BLaER1 (cell line): ENCODE measurements around the gene CPLANE2.

ENCODE experiments used
- H3K27ac ChIP-seq: shearing (Covaris generic); formaldehyde crosslinking; 2 replicates; pipeline ENCODE4 v1.8.1; 2022
- H3K27me3 ChIP-seq: shearing (Covaris generic); formaldehyde crosslinking; 2 replicates; pipeline ENCODE4 v1.8.1; 2022
- H3K36me3 ChIP-seq: shearing (Covaris generic); formaldehyde crosslinking; 2 replicates; pipeline ENCODE4 v1.8.1; 2022
- H3K4me1 ChIP-seq: shearing (Covaris generic); formaldehyde crosslinking; 2 replicates; pipeline ENCODE4 v1.8.1; 2022
- H3K4me2 ChIP-seq: shearing (Covaris generic); formaldehyde crosslinking; 2 replicates; pipeline ENCODE4 v1.8.1; 2022
- H3K4me3 ChIP-seq: shearing (Covaris generic); formaldehyde crosslinking; 2 replicates; pipeline ENCODE4 v1.8.1; 2022
- H3K9ac ChIP-seq: shearing (Covaris generic); formaldehyde crosslinking; 2 replicates; pipeline ENCODE4 v1.8.1; 2022
- H3K9me3 ChIP-seq: shearing (Covaris generic); formaldehyde crosslinking; 2 replicates; pipeline ENCODE4 v1.8.1; 2022
- H4K20me1 ChIP-seq: shearing (Covaris generic); formaldehyde crosslinking; 2 replicates; pipeline ENCODE4 v1.8.1; 2022
- Cebpa-rat ChIP-seq: shearing (Covaris generic); IDR thresholded peaks from 2 replicates; pipeline ENCODE4 v1.8.1; 2022

CPLANE2 gene

DNA sequence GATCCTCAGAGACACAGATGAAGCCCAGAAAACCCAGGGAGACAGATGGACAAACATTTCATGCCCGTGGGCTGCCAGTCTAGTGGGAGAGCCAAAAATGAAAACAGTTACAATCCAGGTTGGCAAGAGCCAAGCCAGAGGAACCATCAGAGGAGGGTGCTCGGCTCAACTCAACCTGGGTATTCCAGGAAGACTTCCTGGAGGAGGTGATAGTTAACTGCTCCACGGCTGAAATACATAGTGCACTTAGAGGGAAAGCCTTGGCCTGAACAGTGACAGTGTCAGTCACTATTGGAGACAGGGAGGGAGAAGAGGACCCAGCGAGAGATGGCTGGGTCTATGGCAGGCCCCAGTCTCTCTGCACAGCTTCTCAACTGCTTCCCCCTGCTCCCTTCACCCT lies 26.4 kb downstream of the CPLANE2 start:
- no peak overlapping the region for H3K27ac ChIP-seq
- H3K9me3 ChIP-seq = no peaks in the 10 kb centered on the region
- H3K4me1 ChIP-seq = peaks cover 39% of the 10 kb centered on the region
- no peak overlapping the region for H3K4me3 ChIP-seq
- no peaks in the 10 kb centered on the region for H3K36me3 ChIP-seq
- no peaks in the 10 kb centered on the region for H4K20me1 ChIP-seq
- H3K27me3 ChIP-seq = 0 out of 2 replicates have a peak, but pooled peaks cover under 1% of the 10 kb centered on the region
- H3K9ac ChIP-seq = peak overlapping the region; percentile 1; the same call in 1 of the 2 replicates
- TF ChIP-seq Cebpa-rat = no peak
- H3K4me2 ChIP-seq = no peak overlapping the region

GRCh38 chr1:16209847-16210407 lies 27.1 kb downstream of the CPLANE2 start:
- Histone ChIP-seq H3K4me3 (no peak overlapping the region), H4K20me1 (no peaks in the 10 kb centered on the region), H3K4me2 (no peak overlapping the region)

GRCh38 chr1:16209132-16209846 lies 27.7 kb downstream of the CPLANE2 start:
- H3K27ac ChIP-seq = no peak overlapping the region
- no peak overlapping the region for H3K4me3 ChIP-seq
- H3K4me2 ChIP-seq = peak overlapping the region; percentile 80; the same call in 1 of the 2 replicates
- H3K9ac ChIP-seq = 0 out of 2 replicates have a peak overlapping the region, but pooled peaks have one; percentile 19
- peaks cover 44% of the 10 kb centered on the region for H3K4me1 ChIP-seq
- H3K9me3 ChIP-seq = no peaks in the 10 kb centered on the region
- no peak for TF ChIP-seq Cebpa-rat
- H4K20me1 ChIP-seq = no peaks in the 10 kb centered on the region
- H3K36me3 ChIP-seq = peaks cover 4% of the 10 kb centered on the region; the same call in 1 of the 2 replicates
- H3K27me3 ChIP-seq = no peaks in the 10 kb centered on the region

More at GRCh38 chr1:16209847-16210407, 27.1 kb downstream of the CPLANE2 start:
- Histone ChIP-seq H3K27ac (no peak overlapping the region), H3K9ac (peak overlapping the region; percentile 19; the same call in 1 of the 2 replicates), H3K27me3 (no peaks in the 10 kb centered on the region), H3K36me3 (no peaks in the 10 kb centered on the region), H3K4me1 (peaks cover 44% of the 10 kb centered on the region), H3K9me3 (no peaks in the 10 kb centered on the region)
- TF ChIP-seq Cebpa-rat = no peak

DNA sequence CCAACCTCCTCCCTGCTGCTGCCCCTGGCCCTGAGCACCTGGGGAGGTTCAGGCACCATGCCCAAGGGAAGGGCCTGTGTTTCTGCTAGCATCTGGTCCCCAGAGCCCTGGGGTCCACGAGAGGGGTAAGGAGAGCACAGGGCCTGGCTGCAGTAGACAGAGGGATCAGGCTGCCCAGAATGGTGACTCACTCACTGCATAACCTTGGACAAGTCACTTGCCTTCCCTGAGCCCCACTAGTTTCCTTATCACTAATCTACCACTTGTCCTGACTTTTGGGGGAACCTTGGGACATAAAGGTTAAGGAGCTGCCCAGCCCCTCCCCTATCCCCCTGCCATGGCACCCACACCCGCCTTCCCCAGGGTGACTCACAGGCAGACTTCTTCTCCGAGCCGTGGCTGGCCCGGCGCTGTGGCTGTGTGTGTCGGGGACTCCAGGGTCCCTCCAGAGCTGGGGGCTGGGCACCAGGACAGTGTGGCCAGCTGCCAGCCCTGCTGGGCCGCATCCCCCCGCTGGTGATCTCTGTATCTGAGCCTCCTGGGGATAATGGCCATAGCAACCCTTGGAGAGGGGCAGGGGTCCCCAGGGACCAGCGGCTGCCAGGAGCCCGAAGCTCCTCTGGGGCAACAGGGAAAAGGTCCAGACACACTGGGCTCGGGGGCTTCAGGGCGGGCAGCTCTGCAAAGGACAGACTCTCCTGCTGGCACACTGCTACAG lies 28.6 kb downstream of the CPLANE2 start:
- Histone ChIP-seq H3K9me3 (no peaks in the 10 kb centered on the region), H3K4me1 (peaks cover 44% of the 10 kb centered on the region), H4K20me1 (no peaks in the 10 kb centered on the region), H3K27me3 (no peaks in the 10 kb centered on the region), H3K36me3 (peaks cover 4% of the 10 kb centered on the region; the same call in 1 of the 2 replicates), H3K4me2 (peak overlapping the region; percentile 80), H3K9ac (peak overlapping the region; percentile 8; the same call in 1 of the 2 replicates), H3K4me3 (no peak overlapping the region), H3K27ac (no peak overlapping the region; the same call in 1 of the 2 replicates)
- no peak for TF ChIP-seq Cebpa-rat

DNA sequence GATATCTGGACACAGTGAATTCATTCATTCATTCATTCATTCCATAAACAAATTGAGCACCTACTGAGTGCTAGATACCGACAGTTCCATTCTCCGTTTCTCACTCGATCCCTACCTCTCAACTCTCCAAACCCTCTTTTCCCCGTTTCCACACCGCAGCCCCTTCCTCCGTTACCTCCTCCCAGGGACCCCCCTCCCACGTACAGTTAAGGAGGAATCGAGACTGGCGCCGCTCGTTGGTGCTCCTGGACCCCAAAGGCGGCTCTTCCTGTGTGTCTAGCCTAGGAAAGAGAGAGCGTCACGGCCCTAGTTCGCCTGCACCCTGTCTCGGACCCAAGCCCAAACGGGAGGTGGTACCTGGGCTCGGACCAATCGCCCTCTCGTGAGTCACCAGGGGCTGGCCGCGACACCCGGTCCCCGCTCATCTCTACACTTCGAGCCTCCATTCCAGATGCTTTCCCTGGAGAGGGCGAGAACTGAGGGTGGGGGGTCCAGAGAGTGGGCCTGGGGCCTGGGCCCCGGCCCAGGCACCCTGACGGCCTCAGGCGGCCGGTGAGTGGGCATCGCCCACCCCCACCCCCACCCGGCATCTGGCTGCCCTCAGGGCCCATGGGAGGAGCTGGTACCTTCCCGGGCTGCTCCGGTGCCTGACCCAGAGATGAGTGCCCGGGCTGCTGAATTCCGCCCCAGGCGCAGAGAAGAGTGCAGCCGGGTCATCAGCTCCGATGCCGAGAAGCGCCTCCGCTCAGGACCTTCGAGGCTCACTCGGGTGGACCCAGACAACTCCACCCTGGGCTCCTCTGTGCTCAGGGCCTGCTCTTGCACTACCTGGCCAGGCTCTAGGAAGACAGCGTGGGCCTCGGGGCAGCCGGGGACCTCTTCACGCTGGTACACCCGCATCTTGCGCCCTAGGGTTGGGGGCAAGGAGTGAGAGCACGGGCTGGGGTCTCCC lies 29.4 kb downstream of the CPLANE2 start:
- Histone ChIP-seq H3K9me3 (no peaks in the 10 kb centered on the region), H3K4me2 (peak overlapping the region; percentile 80), H3K4me3 (peak overlapping the region; percentile 68), H4K20me1 (no peaks in the 10 kb centered on the region), H3K9ac (peak overlapping the region; percentile 84), H3K27ac (peak overlapping the region; percentile 83), H3K27me3 (no peaks in the 10 kb centered on the region), H3K4me1 (peaks cover 42% of the 10 kb centered on the region), H3K36me3 (peaks cover 4% of the 10 kb centered on the region; the same call in 1 of the 2 replicates)
- no peak for TF ChIP-seq Cebpa-rat

GRCh38 chr1:16206547-16207317 lies 30.3 kb downstream of the CPLANE2 start:
- Histone ChIP-seq H3K9me3 (no peaks in the 10 kb centered on the region), H3K4me2 (peak overlapping the region; percentile 94), H3K36me3 (peaks cover 11% of the 10 kb centered on the region; the same call in 1 of the 2 replicates), H4K20me1 (no peaks in the 10 kb centered on the region), H3K4me3 (peak overlapping the region; percentile 68), H3K4me1 (peaks cover 36% of the 10 kb centered on the region), H3K9ac (peak overlapping the region; percentile 84), H3K27me3 (no peaks in the 10 kb centered on the region), H3K27ac (peak overlapping the region; percentile 83)
- TF ChIP-seq Cebpa-rat = no peak

DNA sequence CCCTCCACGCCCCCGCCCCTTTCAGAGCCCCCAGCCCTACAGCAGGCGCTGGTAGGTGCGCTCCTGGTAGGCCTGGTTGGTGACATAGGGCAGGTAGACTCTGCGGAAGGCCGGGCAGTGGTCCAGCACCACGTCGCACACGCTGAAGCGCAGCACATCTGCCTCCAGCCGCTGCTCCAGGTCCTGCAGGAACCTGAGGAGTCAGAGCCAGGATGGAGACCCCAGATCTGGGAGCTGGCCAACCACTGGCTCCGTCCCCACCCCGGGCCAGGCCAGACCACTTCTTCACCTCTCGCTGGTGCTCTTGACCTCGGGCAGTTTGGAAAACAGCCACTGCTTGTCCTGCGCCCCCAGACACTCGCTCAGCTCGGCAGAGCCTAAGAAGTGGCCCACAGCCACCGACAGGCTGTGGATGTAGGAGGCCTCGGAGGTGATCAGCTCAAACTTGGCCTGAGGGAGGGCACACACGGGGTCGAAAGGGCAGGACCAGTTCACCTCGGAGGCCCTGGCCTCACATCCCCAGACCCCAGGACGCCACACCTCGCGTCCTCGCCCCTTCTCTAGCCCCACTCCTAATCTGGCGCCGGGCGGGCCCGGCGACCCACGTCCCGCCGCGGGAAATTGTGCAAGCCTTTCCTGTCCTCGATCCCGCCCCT lies 31.0 kb downstream of the CPLANE2 start:
- Histone ChIP-seq H3K4me2 (peak overlapping the region; percentile 94), H4K20me1 (no peaks in the 10 kb centered on the region), H3K9ac (peak overlapping the region; percentile 83), H3K4me3 (peak overlapping the region; percentile 68), H3K36me3 (peaks cover 17% of the 10 kb centered on the region; the same call in 1 of the 2 replicates), H3K27ac (peak overlapping the region; percentile 91), H3K27me3 (no peaks in the 10 kb centered on the region), H3K4me1 (peaks cover 36% of the 10 kb centered on the region), H3K9me3 (no peaks in the 10 kb centered on the region)
- TF ChIP-seq Cebpa-rat = peak; percentile 90; the same call in 1 of the 2 replicates

DNA sequence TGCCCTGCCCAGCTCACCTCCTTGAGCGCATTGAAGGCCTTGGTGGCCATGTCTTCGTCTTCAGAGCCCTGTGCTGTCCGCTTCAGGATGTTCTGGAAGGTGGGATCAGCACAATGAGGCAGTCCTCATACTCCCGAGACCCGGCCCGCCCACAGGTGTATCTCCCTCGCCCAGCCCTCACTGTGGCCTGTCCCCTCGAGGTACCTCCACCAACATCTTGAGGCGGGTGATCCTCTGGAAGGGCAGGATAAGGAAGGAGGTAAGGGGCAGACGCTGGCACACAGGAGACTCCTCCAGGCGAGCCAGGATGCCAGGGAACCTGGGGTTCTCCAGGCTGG lies 31.7 kb downstream of the CPLANE2 start:
- Histone ChIP-seq H3K36me3 (peaks cover 22% of the 10 kb centered on the region; the same call in 1 of the 2 replicates), H3K4me2 (peak overlapping the region; percentile 94), H3K4me1 (peaks cover 36% of the 10 kb centered on the region), H3K27ac (peak overlapping the region; percentile 91), H3K4me3 (no peak overlapping the region), H3K9ac (no peak overlapping the region), H3K9me3 (no peaks in the 10 kb centered on the region), H3K27me3 (no peaks in the 10 kb centered on the region), H4K20me1 (no peaks in the 10 kb centered on the region)
- TF ChIP-seq Cebpa-rat = no peak
